Endometrial microvascular endothelial cells (primary cell): ENCODE measurements around the gene JUN. TPM values are rescaled to one million over a fixed set of nuclear protein-coding genes. Genes with fewer than 3 reads are reported as not detected.

ENCODE experiments used
- in situ Hi-C: cut with HindIII; loops from 2 replicates; pipeline ENCODE4 v1.10.0; 2017; ENCODE audit warnings: low sequenced_read_pairs, low pct_unique_long_range_greater_than_20kb; ENCODE audit errors: inconsistent ontology term
- total RNA-seq: library from RNA; depleted of rRNA; stranded (reverse); fragments of >200 nt; gene quantifications from one replicate; pipeline ENCODE4 v1.2.3, GENCODE V29; 2015; ENCODE audit errors: inconsistent ontology term

Gene JUN
- total RNA-seq, 1 donor from 2014 or later = 117 TPM

DNA sequence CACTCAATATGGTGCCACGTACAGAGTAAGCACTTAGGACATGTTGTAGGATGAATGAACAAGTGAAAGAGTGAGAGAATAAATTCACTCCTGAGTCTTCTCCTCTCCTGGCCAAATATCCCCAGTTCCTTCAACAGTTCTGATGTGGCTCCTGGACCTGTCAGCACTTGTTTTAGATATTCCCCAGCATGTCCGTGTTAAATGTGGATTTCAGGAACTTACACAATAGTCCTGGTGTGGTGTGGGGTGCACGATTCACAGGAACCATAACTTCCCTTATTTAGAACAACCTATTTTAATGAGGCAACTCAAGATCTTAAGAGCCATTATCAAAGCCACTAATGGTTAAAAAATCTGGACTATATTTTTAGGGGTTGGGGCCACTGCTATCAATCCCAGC lies 45.0 kb downstream of the JUN start:
- in situ Hi-C loops = no loop called here

DNA sequence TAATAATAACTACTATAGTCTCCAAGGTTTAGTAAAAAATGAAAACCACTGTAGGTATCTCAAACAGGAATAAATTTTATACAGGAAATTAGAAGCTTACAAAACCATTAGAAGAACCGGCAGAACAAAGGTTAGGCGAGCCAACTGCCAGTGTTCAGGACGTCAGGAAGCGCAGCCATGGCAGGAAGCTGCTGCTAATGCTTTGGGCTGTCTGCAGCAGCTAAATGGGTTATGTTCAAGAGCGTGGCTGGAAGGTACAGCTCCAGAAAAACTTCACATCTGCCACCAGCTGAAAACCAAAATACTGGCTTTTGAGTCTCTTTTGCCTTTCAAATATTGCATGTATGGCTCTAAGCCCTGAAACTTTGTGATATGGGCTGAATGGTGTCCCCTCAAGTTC lies 48.3 kb downstream of the JUN start:
- in situ Hi-C loops = no loop called here

DNA sequence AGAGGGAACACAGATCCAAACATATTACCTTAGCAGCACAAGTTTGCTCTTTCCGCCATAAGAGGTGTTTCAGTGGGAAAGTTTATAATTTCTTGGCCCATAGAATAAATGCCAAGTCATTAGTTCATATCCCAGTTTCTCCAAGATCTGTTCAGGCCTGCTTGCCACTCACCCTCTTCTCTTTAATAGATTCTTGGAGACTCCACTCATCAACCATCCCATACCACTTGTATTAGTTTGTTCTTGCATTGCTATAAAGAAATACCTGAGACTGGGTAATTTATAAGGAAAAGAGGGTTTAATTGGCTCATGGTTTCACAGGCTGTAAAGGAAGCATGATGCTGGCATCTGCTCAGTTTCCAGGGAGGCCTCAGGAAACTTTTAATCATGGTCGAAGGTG lies 49.2 kb downstream of the JUN start:
- in situ Hi-C loops = no loop called here

DNA sequence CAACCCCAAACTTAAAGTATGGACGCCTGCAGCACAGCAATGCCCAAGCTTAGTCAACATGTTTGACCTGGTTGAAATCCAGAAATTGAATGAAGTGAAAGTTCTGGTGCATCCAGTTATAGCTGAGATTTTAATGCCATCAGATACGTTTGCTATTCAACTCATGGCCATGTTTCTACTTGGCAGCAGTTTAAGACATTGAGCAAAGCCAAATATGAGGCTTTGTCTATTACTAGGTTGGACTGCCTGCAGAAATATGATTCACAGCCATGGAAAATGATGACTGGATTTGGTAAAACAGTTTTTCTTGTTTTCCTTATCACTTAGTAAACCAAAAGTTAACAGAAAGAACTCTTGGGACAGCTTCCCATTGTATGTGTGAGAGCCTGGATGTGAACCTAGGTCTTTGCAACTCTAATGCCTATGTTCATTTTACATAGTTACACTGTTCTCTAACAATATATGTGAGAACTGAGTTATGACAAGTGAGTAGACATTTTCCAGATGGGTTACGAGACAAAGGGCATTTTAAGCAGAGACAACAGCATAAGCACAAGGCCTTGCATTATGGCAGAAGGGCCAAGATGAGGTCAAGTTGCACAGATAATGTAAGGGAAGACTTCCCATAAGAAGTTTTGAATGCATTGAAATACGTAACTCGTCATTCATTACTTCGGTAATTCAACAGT lies 51.6 kb downstream of the JUN start:
- in situ Hi-C loops = no loop called here

Other genes starting within 250 kb of the JUN start
- gene OMA1, start 237.3 kb downstream of the JUN start, total RNA-seq = 15.0 TPM
- gene TACSTD2, start 206.8 kb downstream of the JUN start, total RNA-seq = 4.2 TPM
- 7.6 TPM for gene MYSM1, start 84.0 kb downstream of the JUN start, total RNA-seq